GM12878 (cell line): ENCODE results near the gene BRSK2. TPM values are rescaled to one million over a fixed set of nuclear protein-coding genes. Genes with fewer than 3 reads are reported as not detected.

Experiments
- ATAC-seq: fragments of 200-7000 bp; cut with Tn5 transposase; 3 replicates; pipeline ENCODE4 v1.9.1; 2020; ENCODE audit warnings: mild to moderate bottlenecking, moderate library complexity
- BruUV-seq: library from RNA; stranded (reverse); fragments of 400-500 nt; replicated peaks from 2 replicates; lab custom pipeline; 2021; lab: Mats Ljungman, UMichigan
- CTCF ChIA-PET: fragments of 300-600 bp; sonication (Branson Sonifier 250); formaldehyde crosslinking; extraction: SDS; loops from one replicate; lab custom pipeline; 2021; ENCODE audit warnings: inconsistent platforms; lab: Yijun Ruan, JAX
- POLR2A ChIA-PET: fragments of 350-600 bp; formaldehyde crosslinking; extraction: SDS; loops from one replicate; lab custom pipeline; 2021; ENCODE audit warnings: inconsistent platforms; lab: Charles Lee
- RAD21 ChIA-PET: fragments of 300-600 bp; sonication (Branson Sonifier 250); formaldehyde crosslinking; loops from one replicate; lab custom pipeline; 2023; ENCODE audit warnings: antibody characterized with exemption; ENCODE audit not compliant: unreplicated experiment; lab: Charles Lee
- SMC1A ChIA-PET: fragments of 300-600 bp; sonication (Branson Sonifier 250); formaldehyde crosslinking; loops from one replicate; lab custom pipeline; 2023; ENCODE audit not compliant: unreplicated experiment, uncharacterized antibody; lab: Charles Lee
- DNase-seq: peaks from one replicate; pipeline ENCODE4 v3.0.0-alpha.2; 2011; ENCODE audit warnings: low read depth, low spot score
- FAIRE-seq: peaks from 3 replicates; lab custom pipeline; 2011; peaks lifted over from hg19 to GRCh38; lab: Jason Lieb, UNC
- H2AFZ ChIP-seq: 2 replicates; pipeline ENCODE4 v1.6.0; 2011; ENCODE audit warnings: low read depth, low read length, control low read depth; ENCODE audit not compliant: control insufficient read depth
- H3K27ac ChIP-seq: 2 replicates; pipeline ENCODE4 v1.5.1; 2011; ENCODE audit warnings: control low read depth; ENCODE audit not compliant: control insufficient read depth, insufficient read depth
- H3K27me3 ChIP-seq, 2 experiments: replicated peaks in 1 of 2; 2 replicates each; pipeline versions ENCODE4 v1.6.0 to v1.6.1; 2011; ENCODE audit warnings: low read length in 1 of 2; ENCODE audit not compliant: control insufficient read depth in 2 of 2, insufficient read depth in 2 of 2
- H3K36me3 ChIP-seq, 2 experiments: 2 replicates each; pipeline ENCODE4 v1.5.1; 2011; ENCODE audit warnings: low read length in 1 of 2; ENCODE audit not compliant: control insufficient read depth in 2 of 2, insufficient read depth in 2 of 2
- H3K4me1 ChIP-seq: 2 replicates; pipeline ENCODE4 v1.6.1; 2011; ENCODE audit warnings: mild to moderate bottlenecking, low read length, moderate library complexity, mixed read lengths; ENCODE audit not compliant: control insufficient read depth, insufficient read depth
- H3K4me2 ChIP-seq: 2 replicates; pipeline ENCODE4 v1.6.0; 2011; ENCODE audit warnings: control low read depth; ENCODE audit not compliant: control insufficient read depth, insufficient read depth
- H3K4me3 ChIP-seq: fragments of 200-600 bp; sonication (generic); 2 replicates; pipeline ENCODE4 v1.5.1; 2016
- H3K79me2 ChIP-seq: 2 replicates; pipeline ENCODE4 v1.6.0; 2011; ENCODE audit warnings: low read length; ENCODE audit not compliant: control insufficient read depth, insufficient read depth
- H3K9ac ChIP-seq: 2 replicates; pipeline ENCODE4 v1.8.0; 2011; ENCODE audit warnings: low read length, control low read depth, mixed read lengths; ENCODE audit not compliant: control insufficient read depth, insufficient read depth
- H3K9me3 ChIP-seq: replicated peaks from 3 replicates; pipeline ENCODE4 v1.5.1; 2011; ENCODE audit warnings: mild to moderate bottlenecking, low read length; ENCODE audit not compliant: control insufficient read depth, insufficient read depth
- H4K20me1 ChIP-seq: 2 replicates; pipeline ENCODE4 v1.6.0; 2011; ENCODE audit not compliant: control insufficient read depth, insufficient read depth
- CBFB ChIP-seq: IDR thresholded peaks from 2 replicates; pipeline ENCODE4 v1.6.1; 2016; ENCODE audit warnings: antibody characterized with exemption, low read depth
- RCOR1 ChIP-seq: conservative IDR thresholded peaks from 2 replicates; pipeline ENCODE4 v1.6.1; 2012; ENCODE audit warnings: low read depth, low read length, improper control_type of control experiment
- WGBS: methylation state at CpG from one replicate; pipeline ENCODE4 v1.1.6; 2016; ENCODE audit warnings: low lambda C conversion rate; ENCODE audit not compliant: insufficient replicate concordance, insufficient coverage; ENCODE audit errors: missing lambda C conversion rate; 5-methylcytosine and 5-hydroxymethylcytosine counted together
- in situ Hi-C: fragments of 300-500 bp; cut with MboI; formaldehyde crosslinking; loops from 9 replicates; pipeline ENCODE4 v1.14.3; 2018; ENCODE audit warnings: mixed read lengths
- intact Hi-C: fragments of 100-400 bp; cut with micrococcal nuclease; formaldehyde crosslinking; loops from one replicate; pipeline ENCODE4 v1.14.2; 2022; ENCODE audit not compliant: unreplicated experiment
- polyA plus RNA-seq, 11 experiments: library from polyadenylated mRNA; depleted of rRNA in 4 of 11; unstranded in 6 of 11; stranded (reverse) in 5 of 11; fragments of >200 nt; fragmentation: Nextera tagmentation in 4 of 11; fragmentation: Illumina TruSeq in 1 of 11; extraction: Ambion mirVana in 4 of 11; extraction: Trizol in 1 of 11; gene quantifications; 1 replicate in 1 of 11; 2 replicates in 10 of 11; pipeline versions ENCODE4 v1.2.1 to v1.2.3, GENCODE V29; 2011 to 2016; ENCODE audit warnings: inconsistent platforms in 2 of 11, missing spikeins in 2 of 11, low read depth in 1 of 11
- total RNA-seq, 4 experiments: library from RNA; depleted of rRNA in 3 of 4; stranded (reverse); fragments of >200 nt in 3 of 4; fragmentation: Illumina TruSeq in 1 of 4; extraction: Trizol in 1 of 4; gene quantifications; 2 replicates each; pipeline versions ENCODE4 v1.2.1 to v1.2.3, GENCODE V29; 2013 to 2021
- TF ChIP-seq, protein P1 (sequence below): fragments of 450-650 bp; IDR thresholded peaks from 2 replicates; pipeline ENCODE4 v1.6.1; 2017; ENCODE audit warnings: mild to moderate bottlenecking, moderate library complexity
- TF ChIP-seq, protein P2 (sequence below): fragments of 150-350 bp; IDR thresholded peaks from 2 replicates; pipeline ENCODE4 v1.6.1; 2016; ENCODE audit warnings: low read depth, low read length
- TF ChIP-seq, protein P3 (sequence below): IDR thresholded peaks from 2 replicates; pipeline ENCODE4 v1.6.1; 2012; ENCODE audit warnings: low read depth, low read length, improper control_type of control experiment

The BRSK2 gene
- total and polyA plus RNA-seq, 10 of the 15 experiments (the other 5 are each of a cell fraction or from before 2014, with no cell fraction given), result 0.13 TPM; not detected in 9

- TF ChIP-seq, protein P1, sequence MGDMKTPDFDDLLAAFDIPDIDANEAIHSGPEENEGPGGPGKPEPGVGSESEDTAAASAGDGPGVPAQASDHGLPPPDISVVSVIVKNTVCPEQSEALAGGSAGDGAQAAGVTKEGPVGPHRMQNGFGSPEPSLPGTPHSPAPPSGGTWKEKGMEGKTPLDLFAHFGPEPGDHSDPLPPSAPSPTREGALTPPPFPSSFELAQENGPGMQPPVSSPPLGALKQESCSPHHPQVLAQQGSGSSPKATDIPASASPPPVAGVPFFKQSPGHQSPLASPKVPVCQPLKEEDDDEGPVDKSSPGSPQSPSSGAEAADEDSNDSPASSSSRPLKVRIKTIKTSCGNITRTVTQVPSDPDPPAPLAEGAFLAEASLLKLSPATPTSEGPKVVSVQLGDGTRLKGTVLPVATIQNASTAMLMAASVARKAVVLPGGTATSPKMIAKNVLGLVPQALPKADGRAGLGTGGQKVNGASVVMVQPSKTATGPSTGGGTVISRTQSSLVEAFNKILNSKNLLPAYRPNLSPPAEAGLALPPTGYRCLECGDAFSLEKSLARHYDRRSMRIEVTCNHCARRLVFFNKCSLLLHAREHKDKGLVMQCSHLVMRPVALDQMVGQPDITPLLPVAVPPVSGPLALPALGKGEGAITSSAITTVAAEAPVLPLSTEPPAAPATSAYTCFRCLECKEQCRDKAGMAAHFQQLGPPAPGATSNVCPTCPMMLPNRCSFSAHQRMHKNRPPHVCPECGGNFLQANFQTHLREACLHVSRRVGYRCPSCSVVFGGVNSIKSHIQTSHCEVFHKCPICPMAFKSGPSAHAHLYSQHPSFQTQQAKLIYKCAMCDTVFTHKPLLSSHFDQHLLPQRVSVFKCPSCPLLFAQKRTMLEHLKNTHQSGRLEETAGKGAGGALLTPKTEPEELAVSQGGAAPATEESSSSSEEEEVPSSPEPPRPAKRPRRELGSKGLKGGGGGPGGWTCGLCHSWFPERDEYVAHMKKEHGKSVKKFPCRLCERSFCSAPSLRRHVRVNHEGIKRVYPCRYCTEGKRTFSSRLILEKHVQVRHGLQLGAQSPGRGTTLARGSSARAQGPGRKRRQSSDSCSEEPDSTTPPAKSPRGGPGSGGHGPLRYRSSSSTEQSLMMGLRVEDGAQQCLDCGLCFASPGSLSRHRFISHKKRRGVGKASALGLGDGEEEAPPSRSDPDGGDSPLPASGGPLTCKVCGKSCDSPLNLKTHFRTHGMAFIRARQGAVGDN, result no peak
Measured at GRCh38 chr11:1398528-1399235, 8.9 kb downstream of the BRSK2 start (continued).

- ChIA-PET CTCF (no interaction called here), RAD21 (no interaction called here), SMC1A (interaction anchor here (0.6 kb wide), 1 partner anchor 744 kb away, joined by 3 read pairs; no protein-coding TSS in a partner anchor), POLR2A (no interaction called here)
- in situ Hi-C loops, result no loop called here
- no peaks in the 10 kb centered on the region for H3K36me3 ChIP-seq
- no peak overlapping the region for H2AFZ ChIP-seq
- ATAC-seq (no peak), FAIRE-seq (no peak), DNase-seq (no peak)
- no peak overlapping the region for H3K9ac ChIP-seq
- H3K79me2 ChIP-seq, result no peaks in the 10 kb centered on the region
- H4K20me1 ChIP-seq, result no peaks in the 10 kb centered on the region
- no peak overlapping the region for H3K4me3 ChIP-seq
- no peak overlapping the region for H3K27ac ChIP-seq
- no peak overlapping the region for H3K4me2 ChIP-seq
- BruUV-seq, result no TSS peak
- intact Hi-C loops, result no loop called here
- H3K27me3 ChIP-seq, result no peaks in the 10 kb centered on the region
- H3K4me1 ChIP-seq, result no peaks in the 10 kb centered on the region
- no peaks in the 10 kb centered on the region; the same call in 2 of the 3 replicates for H3K9me3 ChIP-seq
- 52% methylated on average over 32 of the region's 34 CpGs for WGBS
- TF ChIP-seq, protein P2, sequence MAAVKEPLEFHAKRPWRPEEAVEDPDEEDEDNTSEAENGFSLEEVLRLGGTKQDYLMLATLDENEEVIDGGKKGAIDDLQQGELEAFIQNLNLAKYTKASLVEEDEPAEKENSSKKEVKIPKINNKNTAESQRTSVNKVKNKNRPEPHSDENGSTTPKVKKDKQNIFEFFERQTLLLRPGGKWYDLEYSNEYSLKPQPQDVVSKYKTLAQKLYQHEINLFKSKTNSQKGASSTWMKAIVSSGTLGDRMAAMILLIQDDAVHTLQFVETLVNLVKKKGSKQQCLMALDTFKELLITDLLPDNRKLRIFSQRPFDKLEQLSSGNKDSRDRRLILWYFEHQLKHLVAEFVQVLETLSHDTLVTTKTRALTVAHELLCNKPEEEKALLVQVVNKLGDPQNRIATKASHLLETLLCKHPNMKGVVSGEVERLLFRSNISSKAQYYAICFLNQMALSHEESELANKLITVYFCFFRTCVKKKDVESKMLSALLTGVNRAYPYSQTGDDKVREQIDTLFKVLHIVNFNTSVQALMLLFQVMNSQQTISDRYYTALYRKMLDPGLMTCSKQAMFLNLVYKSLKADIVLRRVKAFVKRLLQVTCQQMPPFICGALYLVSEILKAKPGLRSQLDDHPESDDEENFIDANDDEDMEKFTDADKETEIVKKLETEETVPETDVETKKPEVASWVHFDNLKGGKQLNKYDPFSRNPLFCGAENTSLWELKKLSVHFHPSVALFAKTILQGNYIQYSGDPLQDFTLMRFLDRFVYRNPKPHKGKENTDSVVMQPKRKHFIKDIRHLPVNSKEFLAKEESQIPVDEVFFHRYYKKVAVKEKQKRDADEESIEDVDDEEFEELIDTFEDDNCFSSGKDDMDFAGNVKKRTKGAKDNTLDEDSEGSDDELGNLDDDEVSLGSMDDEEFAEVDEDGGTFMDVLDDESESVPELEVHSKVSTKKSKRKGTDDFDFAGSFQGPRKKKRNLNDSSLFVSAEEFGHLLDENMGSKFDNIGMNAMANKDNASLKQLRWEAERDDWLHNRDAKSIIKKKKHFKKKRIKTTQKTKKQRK, result no peak
- TF ChIP-seq CBFB, result no peak
- no peak for TF ChIP-seq RCOR1
- TF ChIP-seq, protein P3, sequence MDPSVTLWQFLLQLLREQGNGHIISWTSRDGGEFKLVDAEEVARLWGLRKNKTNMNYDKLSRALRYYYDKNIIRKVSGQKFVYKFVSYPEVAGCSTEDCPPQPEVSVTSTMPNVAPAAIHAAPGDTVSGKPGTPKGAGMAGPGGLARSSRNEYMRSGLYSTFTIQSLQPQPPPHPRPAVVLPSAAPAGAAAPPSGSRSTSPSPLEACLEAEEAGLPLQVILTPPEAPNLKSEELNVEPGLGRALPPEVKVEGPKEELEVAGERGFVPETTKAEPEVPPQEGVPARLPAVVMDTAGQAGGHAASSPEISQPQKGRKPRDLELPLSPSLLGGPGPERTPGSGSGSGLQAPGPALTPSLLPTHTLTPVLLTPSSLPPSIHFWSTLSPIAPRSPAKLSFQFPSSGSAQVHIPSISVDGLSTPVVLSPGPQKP, result no peak
Measured at GRCh38 chr11:1399386-1400316, 9.9 kb downstream of the BRSK2 start.
